ENCODE results near the gene GALNTL6.

- TF ChIP-seq ZNF3 (CRISPR knock-in tag; IDR thresholded peaks at IDR 0.05) (no peak), POLR2A (conservative IDR thresholded peaks at IDR 0.05) (no peak), EP300 (IDR thresholded peaks at IDR 0.05; ENCODE audit: low read length) (no peak), PCBP2 (IDR thresholded peaks at IDR 0.05; ENCODE audit: low read depth, low read length, poor library complexity, severe bottlenecking) (no peak), MAFG (tag; conservative IDR thresholded peaks at IDR 0.05) (no peak), ZBTB7A (IDR thresholded peaks at IDR 0.05; ENCODE audit: borderline replicate concordance, control insufficient read depth, low read depth, low read length) (no peak), ZBTB9 (CRISPR knock-in tag; IDR thresholded peaks at IDR 0.05) (no peak)
Observed at GRCh38 chr4:172068506-172068905, 255.3 kb downstream of the GALNTL6 start.

All from K562 (cell line).